ENCODE measurements around the gene GLIPR1L1. TPM values are rescaled to one million over a fixed set of nuclear protein-coding genes. Genes with fewer than 3 reads are reported as not detected.

Gene GLIPR1L1
- total and polyA plus RNA-seq, 2 experiments from 2014 or later, result 4.4 TPM; not detected in 1

DNA sequence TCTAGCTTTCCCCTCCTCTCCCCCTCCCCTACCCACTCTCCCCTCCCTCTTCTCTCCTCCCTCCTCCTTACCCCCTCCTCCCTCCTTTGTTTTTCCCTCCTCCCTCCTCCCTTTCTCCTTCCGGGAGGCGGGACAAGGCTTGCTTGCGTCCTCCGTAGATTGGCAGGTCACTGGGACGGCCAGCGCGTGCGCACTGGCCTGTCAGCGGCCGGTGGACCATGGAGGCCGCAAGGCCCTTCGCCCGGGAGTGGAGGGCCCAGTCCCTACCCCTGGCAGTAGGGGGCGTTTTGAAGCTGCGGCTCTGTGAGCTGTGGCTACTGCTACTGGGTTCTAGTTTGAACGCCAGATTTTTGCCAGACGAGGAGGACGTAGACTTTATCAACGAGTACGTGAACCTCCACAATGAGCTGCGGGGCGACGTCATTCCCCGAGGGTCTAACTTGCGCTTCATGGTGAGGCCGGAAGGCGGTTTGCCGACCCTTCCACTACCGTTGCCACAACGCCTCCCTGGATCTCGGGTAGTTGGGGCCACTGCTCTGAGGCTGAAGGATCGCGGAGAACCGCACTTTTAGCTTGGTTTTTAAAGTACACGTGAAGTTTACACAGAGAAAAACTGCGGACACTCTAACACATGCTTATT lies 56.5 kb downstream of the GLIPR1L1 start, which contains the start of gene GLIPR1L2:
Gene GLIPR1L2 (plus strand): TSS at position 191 of the 640 bp plus-strand sequence. CDS start 28 bp downstream, at position 219.
- peak; percentile 99 for ATAC-seq
- peak within 1 kb of the TSS; percentile 95 for H2AFZ ChIP-seq
- H3K36me3 Mint-ChIP-seq (ENCODE audit: low read depth), result no peaks in the 10 kb centered on the region
- H3K36me3 ChIP-seq (ENCODE audit: insufficient read depth), result no peaks in the 10 kb centered on the region
- H3K4me1 Mint-ChIP-seq, result peaks cover 20% of the 10 kb centered on the region
- peak; percentile 97 for DNase-seq (ENCODE audit: low spot score)
- TF ChIP-seq POLR2AphosphoS5 (IDR thresholded peaks at IDR 0.05; ENCODE audit: low read depth) (peak; percentile 74), NANOG (IDR thresholded peaks at IDR 0.05; ENCODE audit: borderline replicate concordance) (no peak), EZH2phosphoT487 (IDR thresholded peaks at IDR 0.05; ENCODE audit: unreplicated experiment) (no peak), CREB1 (CRISPR knock-in tag; IDR thresholded peaks at IDR 0.05; ENCODE audit: low read depth) (peak; percentile 83), ZNF331 (CRISPR knock-in tag; IDR thresholded peaks at IDR 0.05; ENCODE audit: low read depth) (0 out of 2 replicates have a peak, but pooled peaks have one; percentile 37), ZNF114 (CRISPR knock-in tag; IDR thresholded peaks at IDR 0.05) (peak; percentile 93)
- TF ChIP-seq, protein P1, sequence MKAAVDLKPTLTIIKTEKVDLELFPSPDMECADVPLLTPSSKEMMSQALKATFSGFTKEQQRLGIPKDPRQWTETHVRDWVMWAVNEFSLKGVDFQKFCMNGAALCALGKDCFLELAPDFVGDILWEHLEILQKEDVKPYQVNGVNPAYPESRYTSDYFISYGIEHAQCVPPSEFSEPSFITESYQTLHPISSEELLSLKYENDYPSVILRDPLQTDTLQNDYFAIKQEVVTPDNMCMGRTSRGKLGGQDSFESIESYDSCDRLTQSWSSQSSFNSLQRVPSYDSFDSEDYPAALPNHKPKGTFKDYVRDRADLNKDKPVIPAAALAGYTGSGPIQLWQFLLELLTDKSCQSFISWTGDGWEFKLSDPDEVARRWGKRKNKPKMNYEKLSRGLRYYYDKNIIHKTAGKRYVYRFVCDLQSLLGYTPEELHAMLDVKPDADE (IDR thresholded peaks at IDR 0.05), result no peak
- TF ChIP-seq, protein P2, sequence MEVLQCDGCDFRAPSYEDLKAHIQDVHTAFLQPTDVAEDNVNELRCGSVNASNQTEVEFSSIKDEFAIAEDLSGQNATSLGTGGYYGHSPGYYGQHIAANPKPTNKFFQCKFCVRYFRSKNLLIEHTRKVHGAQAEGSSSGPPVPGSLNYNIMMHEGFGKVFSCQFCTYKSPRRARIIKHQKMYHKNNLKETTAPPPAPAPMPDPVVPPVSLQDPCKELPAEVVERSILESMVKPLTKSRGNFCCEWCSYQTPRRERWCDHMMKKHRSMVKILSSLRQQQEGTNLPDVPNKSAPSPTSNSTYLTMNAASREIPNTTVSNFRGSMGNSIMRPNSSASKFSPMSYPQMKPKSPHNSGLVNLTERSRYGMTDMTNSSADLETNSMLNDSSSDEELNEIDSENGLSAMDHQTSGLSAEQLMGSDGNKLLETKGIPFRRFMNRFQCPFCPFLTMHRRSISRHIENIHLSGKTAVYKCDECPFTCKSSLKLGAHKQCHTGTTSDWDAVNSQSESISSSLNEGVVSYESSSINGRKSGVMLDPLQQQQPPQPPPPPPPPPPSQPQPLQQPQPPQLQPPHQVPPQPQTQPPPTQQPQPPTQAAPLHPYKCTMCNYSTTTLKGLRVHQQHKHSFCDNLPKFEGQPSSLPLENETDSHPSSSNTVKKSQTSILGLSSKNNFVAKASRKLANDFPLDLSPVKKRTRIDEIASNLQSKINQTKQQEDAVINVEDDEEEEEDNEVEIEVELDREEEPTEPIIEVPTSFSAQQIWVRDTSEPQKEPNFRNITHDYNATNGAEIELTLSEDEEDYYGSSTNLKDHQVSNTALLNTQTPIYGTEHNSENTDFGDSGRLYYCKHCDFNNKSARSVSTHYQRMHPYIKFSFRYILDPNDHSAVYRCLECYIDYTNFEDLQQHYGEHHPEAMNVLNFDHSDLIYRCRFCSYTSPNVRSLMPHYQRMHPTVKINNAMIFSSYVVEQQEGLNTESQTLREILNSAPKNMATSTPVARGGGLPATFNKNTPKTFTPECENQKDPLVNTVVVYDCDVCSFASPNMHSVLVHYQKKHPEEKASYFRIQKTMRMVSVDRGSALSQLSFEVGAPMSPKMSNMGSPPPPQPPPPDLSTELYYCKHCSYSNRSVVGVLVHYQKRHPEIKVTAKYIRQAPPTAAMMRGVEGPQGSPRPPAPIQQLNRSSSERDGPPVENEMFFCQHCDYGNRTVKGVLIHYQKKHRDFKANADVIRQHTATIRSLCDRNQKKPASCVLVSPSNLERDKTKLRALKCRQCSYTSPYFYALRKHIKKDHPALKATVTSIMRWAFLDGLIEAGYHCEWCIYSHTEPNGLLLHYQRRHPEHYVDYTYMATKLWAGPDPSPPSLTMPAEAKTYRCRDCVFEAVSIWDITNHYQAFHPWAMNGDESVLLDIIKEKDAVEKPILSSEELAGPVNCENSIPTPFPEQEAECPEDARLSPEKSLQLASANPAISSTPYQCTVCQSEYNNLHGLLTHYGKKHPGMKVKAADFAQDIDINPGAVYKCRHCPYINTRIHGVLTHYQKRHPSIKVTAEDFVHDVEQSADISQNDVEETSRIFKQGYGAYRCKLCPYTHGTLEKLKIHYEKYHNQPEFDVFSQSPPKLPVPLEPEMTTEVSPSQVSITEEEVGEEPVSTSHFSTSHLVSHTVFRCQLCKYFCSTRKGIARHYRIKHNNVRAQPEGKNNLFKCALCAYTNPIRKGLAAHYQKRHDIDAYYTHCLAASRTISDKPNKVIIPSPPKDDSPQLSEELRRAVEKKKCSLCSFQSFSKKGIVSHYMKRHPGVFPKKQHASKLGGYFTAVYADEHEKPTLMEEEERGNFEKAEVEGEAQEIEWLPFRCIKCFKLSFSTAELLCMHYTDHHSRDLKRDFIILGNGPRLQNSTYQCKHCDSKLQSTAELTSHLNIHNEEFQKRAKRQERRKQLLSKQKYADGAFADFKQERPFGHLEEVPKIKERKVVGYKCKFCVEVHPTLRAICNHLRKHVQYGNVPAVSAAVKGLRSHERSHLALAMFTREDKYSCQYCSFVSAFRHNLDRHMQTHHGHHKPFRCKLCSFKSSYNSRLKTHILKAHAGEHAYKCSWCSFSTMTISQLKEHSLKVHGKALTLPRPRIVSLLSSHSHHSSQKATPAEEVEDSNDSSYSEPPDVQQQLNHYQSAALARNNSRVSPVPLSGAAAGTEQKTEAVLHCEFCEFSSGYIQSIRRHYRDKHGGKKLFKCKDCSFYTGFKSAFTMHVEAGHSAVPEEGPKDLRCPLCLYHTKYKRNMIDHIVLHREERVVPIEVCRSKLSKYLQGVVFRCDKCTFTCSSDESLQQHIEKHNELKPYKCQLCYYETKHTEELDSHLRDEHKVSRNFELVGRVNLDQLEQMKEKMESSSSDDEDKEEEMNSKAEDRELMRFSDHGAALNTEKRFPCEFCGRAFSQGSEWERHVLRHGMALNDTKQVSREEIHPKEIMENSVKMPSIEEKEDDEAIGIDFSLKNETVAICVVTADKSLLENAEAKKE (CRISPR knock-in tag; IDR thresholded peaks at IDR 0.05), result peak; percentile 55; the same call in 1 of the 2 replicates
- TF ChIP-seq, protein P3, sequence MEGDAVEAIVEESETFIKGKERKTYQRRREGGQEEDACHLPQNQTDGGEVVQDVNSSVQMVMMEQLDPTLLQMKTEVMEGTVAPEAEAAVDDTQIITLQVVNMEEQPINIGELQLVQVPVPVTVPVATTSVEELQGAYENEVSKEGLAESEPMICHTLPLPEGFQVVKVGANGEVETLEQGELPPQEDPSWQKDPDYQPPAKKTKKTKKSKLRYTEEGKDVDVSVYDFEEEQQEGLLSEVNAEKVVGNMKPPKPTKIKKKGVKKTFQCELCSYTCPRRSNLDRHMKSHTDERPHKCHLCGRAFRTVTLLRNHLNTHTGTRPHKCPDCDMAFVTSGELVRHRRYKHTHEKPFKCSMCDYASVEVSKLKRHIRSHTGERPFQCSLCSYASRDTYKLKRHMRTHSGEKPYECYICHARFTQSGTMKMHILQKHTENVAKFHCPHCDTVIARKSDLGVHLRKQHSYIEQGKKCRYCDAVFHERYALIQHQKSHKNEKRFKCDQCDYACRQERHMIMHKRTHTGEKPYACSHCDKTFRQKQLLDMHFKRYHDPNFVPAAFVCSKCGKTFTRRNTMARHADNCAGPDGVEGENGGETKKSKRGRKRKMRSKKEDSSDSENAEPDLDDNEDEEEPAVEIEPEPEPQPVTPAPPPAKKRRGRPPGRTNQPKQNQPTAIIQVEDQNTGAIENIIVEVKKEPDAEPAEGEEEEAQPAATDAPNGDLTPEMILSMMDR (conservative IDR thresholded peaks at IDR 0.05; ENCODE audit: low read depth in 2 of 2), result peak; percentile 74 to 87
- no peaks in the 10 kb centered on the region for H3K27me3 ChIP-seq (ENCODE audit: insufficient read depth)
- peak within 1 kb of the TSS; percentile 88 for H3K4me3 Mint-ChIP-seq
- peak within 1 kb of the TSS; percentile 56 for H3K4me3 ChIP-seq
- peak within 1 kb of the TSS; percentile 73 for H3K27ac ChIP-seq (ENCODE audit: low read depth)
- peak within 1 kb of the TSS; percentile 99 for H3K27ac Mint-ChIP-seq
- H3K4me1 ChIP-seq (ENCODE audit: insufficient read depth), result peaks cover 11% of the 10 kb centered on the region; the same call in 1 of the 2 replicates
- H3K27me3 Mint-ChIP-seq (ENCODE audit: insufficient read depth, low read depth, poor library complexity), result peaks cover 4% of the 10 kb centered on the region
- no peaks in the 10 kb centered on the region for H3K9me2 ChIP-seq (ENCODE audit: insufficient read depth)
- no peaks in the 10 kb centered on the region for H4K20me1 ChIP-seq (replicated peaks; ENCODE audit: insufficient read depth)
- no peaks in the 10 kb centered on the region for H3F3A ChIP-seq (replicated peaks; ENCODE audit: low read depth)
- H3K79me2 ChIP-seq (replicated peaks; ENCODE audit: insufficient read depth), result no peaks in the 10 kb centered on the region
- H3K4me2 ChIP-seq, result peak within 1 kb of the TSS; percentile 77
- H3K9me3 Mint-ChIP-seq, result no peaks in the 10 kb centered on the region
